ENCODE measurements around the gene DNMT1. TPM values are rescaled to one million over a fixed set of nuclear protein-coding genes. Genes with fewer than 3 reads are reported as not detected.
A peak's percentile ranks its signal among the peaks of the same experiment; 100 is the strongest.

The DNMT1 gene
- polyA plus RNA-seq, 1 donor = 160 TPM

DNA sequence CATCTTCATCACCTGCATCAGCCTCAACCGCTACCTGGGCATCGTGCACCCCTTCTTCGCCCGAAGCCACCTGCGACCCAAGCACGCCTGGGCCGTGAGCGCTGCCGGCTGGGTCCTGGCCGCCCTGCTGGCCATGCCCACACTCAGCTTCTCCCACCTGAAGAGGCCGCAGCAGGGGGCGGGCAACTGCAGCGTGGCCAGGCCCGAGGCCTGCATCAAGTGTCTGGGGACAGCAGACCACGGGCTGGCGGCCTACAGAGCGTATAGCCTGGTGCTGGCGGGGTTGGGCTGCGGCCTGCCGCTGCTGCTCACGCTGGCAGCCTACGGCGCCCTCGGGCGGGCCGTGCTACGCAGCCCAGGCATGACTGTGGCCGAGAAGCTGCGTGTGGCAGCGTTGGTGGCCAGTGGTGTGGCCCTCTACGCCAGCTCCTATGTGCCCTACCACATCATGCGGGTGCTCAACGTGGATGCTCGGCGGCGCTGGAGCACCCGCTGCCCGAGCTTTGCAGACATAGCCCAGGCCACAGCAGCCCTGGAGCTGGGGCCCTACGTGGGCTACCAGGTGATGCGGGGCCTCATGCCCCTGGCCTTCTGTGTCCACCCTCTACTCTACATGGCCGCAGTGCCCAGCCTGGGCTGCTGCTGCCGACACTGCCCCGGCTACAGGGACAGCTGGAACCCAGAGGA is 80.6 kb downstream of the DNMT1 start:
- DNase-seq = no peak

DNA sequence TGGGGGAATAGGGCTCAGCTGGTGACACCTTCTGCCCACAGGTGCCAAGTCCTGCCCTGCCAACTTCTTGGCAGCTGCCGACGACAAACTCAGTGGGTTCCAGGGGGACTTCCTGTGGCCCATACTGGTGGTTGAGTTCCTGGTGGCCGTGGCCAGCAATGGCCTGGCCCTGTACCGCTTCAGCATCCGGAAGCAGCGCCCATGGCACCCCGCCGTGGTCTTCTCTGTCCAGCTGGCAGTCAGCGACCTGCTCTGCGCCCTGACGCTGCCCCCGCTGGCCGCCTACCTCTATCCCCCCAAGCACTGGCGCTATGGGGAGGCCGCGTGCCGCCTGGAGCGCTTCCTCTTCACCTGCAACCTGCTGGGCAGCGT is 81.2 kb downstream of the DNMT1 start:
- DNase-seq = no peak

DNA sequence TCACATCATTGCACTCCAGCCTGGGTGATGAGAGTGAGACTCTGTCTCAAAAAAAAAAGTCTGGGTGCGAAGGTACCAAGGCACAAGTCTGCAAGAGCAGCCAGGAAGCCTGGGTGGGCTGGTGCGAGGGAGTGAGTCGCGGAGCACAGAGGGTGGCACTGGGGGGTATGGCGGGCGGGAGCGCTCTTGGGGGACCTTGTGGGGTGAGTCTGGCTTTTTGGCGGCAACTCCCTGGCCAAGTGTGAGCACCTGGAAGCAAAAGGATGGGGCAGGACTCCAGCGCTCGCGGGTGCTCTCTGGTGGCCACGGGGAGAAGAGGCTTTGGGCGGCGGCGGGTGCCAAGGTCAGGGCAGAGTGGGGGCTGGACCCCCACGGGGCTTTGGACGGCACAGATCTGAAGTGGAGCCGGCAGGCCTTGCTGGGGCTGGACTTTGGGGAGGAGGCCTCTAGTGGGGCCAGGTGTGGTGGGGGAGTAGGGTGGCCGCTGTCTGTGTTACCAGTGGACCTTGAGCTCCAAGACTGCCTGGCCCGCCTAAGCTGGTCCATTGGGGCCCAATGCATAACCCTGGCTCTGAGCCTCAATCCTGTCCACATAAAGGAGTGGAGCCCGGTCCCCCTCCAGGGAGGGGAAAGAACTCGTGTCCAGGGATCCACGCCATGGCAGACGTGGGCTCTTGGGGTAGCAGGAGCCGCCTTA is 81.7 kb downstream of the DNMT1 start:
- no peak for DNase-seq

DNA sequence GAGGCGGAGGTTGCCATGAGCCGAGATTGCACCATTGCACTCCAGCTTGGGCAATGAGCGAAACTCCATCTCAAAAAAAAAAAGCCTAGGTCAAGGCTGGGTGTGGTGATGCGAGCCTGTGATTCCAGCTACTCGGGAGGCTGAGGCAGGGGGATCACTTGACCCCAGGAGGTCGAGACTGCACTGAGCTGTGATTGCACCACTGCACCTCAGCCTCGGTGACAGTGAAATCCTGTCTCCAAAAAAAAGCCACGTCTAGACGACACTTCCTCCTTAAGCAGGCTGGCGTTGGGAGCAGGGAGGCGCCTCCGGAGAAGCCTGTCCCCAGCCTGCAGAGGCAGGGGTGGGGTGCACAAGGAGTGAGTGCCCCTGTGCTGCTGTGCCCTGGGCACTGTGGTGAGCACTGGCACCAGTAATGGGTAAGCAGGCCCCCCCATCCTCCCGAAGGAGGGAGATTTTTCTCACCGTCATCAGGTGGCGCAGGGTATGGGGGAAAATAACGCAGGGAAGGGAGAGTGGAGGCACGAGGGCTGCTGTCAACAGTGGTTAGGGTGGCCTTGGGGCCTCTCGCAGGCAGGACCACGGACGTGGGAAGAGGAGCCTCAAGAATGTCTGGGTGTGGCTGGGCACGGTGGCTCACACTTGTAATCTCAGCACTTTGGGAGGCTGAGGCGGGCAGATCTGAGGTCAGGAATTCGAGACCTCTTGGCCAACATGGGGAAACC is 82.6 kb downstream of the DNMT1 start:
- DNase-seq = no peak

DNA sequence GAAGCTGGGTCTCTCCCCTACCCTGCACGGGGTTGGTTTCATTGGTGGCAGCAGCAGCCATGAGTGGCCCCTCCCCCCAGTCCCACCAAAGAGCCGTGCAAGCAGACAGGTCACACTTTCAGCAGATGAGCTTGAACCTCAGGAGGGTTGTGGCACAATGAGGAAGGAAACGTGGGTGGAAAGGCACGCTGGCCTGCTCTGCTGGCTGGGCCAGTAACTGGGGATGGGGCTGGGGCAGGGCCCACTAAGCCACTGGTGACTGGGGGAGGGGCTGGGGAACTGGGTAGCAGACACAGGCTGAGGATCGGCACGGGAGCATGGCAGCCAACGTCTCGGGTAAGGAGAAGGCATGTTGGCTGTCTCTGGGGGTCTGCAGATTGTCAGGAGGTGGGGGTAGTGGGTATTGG is 83.3 kb downstream of the DNMT1 start, which contains the start of gene P2RY11:
TSS of gene P2RY11 (plus strand) at position 289 of the 407 bp plus-strand sequence. CDS start at position 318, 29 bp downstream.
- DNase-seq = no peak

DNA sequence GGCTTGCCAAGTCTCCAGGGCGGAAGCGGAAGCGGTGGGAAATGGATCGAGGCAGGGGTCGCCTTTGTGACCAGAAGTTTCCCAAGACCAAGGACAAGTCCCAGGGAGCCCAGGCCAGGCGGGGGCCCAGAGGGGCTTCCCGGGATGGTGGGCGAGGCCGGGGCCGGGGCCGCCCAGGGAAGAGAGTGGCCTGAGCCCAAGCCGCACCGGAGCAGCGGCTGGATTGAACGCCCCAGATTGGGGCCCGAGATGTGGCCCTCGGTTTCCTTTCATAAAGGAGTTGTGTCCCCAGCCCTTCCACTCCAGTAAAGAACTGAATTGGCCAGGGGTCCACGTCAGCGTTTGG is 83.8 kb downstream of the DNMT1 start:
- no peak for DNase-seq

DNA sequence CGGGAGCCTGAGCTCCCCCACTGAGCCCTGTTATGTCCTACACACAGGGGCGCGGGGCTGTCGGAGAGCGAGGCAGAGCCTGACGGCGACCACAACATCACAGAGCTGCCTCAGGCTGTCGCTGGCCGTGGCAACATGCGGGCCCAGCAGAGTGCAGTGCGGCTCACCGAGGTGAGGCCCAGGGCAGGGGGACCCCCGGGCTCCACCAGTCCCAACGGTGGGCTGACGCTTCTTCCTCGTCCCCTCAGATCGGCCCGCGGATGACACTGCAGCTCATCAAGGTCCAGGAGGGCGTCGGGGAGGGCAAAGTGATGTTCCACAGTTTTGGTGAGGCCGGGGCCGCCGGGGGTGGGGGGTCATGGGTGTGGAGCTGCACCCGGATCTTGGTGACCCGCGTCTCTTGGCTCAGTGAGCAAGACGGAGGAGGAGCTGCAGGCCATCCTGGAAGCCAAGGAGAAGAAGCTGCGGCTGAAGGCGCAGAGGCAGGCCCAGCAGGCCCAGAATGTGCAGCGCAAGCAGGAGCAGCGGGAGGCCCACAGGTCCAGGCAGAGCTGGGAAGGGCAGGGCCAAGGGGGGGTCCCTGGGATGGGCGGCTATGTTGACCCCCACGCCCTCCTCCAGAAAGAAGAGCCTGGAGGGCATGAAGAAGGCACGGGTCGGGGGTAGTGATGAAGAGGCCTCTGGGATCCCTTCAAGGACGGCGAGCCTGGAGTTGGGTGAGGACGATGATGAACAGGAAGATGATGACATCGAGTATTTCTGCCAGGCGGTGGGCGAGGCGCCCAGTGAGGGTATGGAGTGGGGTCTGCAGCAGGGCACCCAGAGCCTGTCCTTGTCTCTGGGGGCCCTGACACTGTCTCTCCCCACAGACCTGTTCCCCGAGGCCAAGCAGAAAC is 84.4 kb downstream of the DNMT1 start:
- no peak for DNase-seq

DNA sequence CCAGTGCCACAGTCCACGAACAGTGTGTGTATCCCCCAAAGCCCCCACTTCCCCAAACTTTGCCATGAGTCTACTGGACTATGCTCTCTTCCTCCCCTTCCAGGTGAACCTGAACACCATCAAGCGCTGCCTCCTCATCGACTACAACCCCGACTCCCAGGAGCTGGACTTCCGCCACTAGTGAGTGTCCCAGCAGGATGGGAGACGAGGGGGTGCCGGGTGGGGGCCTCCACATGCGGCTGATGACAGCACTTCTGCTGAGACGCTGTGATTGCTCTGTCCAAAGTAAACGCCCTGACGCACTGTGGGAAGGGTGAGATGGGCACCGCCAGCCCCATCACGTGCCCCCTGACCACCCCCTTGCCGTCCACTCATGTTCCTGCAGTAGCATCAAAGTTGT is 85.2 kb downstream of the DNMT1 start:
- no peak for DNase-seq

DNA sequence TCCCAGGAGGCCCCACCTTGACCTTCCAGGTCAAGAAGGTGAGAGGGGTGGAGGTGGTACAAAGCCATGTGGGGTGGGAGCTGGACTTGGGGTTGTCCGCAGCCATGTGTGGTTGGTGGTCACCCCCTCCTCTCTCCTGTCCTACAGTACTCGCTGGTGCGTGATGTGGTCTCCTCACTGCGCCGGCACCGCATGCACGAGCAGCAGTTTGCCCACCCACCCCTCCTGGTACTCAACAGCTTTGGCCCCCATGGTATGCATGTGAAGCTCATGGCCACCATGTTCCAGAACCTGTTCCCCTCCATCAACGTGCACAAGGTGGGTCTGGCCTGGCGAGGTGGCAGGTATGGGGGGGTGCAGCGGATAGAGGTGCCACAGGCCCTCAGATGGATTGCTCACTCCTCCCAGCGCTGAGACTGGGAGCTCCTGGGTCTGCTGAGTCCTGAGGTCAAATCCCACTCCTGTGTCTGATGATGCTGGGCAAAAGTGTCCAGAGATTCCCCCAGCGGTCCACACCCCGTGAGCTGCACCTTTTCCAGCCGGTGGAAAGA is 86.9 kb downstream of the DNMT1 start:
- no peak for DNase-seq

DNA sequence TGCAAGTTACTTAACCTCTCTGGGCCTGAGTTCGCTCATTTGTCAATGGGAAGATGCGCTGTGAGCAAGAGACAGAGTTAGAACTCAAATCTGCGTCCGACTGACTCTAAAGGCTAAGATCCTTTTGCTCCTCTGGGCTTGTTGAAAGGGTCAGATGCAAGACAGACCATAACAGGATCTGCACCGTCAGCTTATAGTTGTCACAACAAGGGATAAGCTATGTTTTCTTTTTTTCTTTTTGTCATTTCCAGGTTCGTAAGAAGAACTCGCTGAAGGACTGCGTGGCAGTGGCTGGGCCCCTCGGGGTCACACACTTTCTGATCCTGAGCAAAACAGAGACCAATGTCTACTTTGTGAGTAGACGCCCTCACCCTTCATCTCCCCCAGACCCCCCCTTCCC is 87.5 kb downstream of the DNMT1 start:
- DNase-seq = no peak

DNA sequence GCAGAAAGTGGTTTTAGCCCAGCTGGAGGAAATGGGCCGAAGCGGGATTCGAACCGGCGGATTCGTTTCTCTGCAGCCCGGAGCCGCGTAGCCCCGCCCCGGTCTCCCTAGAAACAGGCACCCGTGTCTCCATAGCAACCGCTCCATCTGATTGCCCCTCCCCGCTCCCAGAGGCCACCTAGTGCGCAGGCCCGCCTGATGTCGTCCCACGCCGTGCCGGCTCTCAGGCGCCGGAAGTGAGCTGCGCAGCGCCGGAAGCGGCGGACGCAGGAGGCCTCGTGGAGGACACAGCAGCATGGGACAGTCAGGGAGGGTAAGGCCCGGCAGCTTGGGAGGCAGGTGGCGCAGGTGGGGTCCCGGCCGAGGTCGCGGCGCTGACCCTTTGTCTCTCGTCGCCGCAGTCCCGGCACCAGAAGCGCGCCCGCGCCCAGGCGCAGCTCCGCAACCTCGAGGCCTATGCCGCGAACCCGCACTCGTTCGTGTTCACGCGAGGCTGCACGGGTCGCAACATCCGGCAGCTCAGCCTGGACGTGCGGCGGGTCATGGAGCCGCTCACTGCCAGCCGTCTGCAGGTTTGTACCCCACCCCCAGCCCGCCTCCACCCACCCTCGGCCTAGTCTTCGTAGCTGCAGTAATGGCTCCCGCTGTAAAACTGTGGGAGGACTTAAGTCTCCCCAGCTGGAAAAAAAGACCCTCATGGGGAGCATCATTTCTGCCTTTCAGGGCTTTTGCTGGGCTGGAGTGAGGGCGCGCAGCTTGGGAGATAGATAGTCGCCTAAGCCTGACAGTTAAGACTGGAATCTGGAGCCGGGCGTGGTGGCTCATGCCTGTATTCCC is 88.4 kb downstream of the DNMT1 start, which contains the start of gene PPAN:
TSS of gene PPAN (plus strand) at position 263 of the 837 bp plus-strand sequence. CDS start at position 296, 33 bp downstream.
- DNase-seq = peak; percentile 98

DNA sequence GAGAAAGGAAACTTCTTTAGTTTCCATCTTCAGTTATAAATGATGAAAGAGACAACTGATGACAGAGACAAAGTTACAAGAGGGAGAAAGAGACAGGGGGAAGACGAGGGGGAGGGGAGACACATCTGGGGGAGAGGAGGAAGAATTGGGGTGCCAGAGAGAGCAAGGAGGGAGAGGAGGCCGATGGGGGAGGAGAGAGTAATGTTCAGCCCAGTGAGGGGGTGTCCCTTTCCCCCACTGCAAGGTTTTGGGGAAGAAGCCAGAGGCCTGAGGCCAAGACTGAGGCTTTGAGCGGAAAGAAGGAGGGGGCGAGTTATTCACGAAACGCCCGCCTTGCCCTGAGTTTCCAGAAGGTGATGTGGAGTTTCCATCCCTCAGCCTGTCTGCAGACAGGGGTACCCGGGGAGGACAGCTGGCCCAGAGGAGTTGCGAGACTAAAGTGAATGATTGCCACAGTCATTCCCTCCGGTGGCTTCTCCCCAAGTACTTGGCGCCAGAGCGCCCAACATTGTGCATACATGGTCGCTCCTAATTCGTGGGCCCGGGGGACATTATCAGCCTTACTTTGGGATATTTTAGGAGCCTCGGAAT is 89.1 kb downstream of the DNMT1 start:
- DNase-seq = no peak

DNA sequence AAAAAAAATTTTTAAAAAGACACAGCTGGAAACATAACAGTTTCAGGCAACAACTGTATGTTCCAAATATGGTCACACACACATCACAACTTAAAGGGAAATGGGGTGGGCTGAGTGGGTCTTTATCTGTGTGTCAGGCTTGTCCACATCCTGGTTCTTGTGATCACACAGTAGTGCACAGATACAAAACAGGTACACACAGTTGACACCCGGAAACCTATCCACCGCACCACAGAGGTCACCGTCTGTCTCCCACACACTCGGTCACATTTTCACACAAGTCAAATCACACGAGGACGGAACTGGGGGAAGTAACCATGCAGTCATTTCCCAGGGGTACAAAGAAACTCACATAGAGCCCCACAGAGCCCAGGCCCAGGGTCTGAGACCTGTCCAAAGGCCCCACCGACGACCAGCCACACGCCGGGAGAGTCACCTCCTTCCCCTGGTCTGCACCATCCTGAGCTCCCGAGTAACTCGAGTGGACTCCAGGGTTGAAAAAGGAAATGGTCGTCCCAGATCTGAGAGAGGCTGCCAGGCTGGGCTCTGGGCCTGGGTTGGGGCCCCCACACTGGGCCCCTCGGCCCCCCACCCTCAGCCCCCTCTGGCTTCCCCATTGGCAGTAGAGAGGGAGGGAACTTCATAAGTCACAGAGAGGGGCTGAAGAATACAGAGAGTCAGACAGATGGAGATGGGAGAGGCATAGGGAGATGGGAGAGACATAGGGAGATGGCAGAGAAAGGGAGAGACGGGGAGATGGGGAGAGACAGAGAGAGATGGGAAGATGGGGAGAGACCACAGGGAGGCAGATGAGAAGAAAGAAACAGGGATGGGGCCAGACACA is 89.9 kb downstream of the DNMT1 start:
- no peak for DNase-seq

DNA sequence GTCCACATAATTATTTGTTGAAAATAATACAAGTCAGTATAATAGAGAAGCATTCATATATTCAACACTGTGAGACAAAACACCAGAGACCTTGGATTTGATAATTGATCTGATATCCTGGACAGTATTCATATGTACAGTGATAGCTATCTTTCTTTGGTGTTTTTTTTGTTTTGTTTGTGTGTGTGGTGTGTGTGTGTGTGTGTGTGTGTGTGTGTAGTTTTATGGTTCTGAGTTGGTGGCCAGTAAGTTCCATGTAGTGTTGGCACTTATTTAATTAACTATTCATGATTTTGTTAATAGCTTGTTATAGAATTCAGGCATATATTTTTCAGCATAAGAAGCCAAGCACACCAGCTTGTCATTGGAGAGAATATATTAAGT is 90.6 kb downstream of the DNMT1 start:
- no peak for DNase-seq

DNA sequence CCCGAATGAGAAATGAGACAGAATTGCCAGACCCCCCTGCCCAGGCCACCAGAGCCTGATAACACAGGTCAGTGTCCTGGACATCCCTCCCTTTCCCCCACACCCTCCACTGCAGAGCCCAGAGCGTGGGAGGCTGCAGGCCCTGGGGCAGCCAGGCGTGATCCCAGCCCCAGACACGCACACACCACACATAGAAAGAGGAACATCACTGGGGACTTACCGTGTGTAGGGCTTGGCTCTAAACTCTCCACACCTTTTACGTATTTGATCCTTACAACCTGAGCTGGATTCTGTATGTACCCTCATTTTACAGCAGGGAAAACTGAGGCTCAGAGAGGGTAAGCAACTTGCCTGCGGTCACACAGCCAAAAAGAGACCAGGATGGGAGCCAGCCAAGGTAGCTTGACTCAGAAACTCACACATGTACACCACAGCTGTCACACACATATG is 91.9 kb downstream of the DNMT1 start:
- no peak for DNase-seq

DNA sequence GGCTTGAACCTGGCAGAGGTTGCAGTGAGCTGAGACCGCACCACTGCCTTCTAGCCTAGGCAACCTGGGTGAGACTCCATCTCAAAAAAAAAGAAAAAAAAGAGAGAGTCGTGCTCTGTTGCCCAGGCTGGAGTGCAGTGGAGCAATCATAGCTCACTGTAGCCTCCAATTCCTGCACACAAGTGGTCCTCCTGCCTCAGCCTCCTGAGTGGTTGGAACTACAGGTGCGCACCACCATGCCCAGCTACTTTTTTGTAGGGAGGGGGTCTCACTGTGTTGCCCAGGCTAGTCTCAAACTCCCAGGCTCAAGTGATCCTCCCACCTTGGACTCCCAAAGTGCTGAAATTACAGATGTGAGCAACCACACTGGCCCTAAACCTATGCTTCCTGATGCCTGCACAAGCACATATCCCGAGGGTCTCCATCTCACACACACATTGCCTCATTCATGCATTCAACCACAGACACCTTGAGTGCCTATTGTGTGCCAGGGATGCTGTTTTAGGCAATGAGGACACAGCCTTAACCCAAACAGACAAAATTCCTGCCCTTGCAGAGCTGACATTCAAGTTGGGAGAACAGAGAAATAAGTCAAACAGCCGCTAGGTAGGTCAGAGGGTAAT is 94.5 kb downstream of the DNMT1 start:
- DNase-seq = no peak

DNA sequence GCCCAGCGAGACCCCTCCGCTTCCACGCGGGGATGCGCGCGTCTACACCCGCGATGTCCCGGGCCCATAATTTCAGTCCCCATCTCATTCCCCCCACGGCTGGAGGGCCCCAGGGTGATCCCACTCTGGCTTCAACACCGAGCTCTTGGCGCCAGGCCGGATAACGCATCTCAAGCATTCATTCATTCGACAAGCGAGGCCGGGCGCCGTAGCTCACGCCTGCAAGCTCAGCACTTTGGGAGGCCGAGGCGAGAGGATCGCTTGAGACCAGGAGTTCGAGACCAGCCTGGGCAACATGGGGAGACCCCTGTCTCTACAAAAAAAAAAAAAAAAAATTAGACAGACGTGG is 98.2 kb downstream of the DNMT1 start:
- no peak for DNase-seq

DNA sequence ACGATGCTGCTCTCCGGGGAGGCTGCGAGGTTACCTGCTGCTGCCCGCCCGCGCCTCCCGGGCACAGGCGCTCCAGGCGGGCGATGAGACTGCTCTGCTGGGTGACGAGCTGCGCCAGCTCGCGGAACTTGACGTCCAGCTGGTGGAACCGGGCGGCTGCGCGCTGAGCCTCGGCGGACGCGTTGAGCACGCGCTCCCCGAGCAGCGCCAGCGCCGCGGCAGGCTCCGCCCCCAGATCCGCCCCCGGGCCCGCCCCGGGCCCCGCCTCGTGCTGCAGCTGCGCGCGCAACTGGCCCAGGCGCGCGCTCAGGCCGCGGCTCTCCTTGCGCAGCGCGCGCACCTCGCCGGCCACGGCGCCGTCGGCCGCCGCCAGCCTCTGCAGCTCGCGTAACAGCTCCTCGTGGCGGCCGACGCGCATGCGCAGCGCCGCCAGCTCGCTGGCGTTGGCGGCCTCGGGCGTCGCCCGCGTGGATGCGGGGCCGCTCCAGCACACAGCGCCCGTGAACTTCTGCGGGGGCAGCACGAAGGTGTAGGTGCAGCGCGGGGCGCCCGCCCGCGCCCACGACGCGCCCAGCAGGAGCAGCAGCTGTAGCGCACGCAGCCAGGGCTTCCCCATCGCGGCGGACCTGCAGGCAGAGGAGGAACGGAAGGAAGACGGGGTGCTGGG is 98.7 kb downstream of the DNMT1 start:
- DNase-seq = peak; percentile 86

DNA sequence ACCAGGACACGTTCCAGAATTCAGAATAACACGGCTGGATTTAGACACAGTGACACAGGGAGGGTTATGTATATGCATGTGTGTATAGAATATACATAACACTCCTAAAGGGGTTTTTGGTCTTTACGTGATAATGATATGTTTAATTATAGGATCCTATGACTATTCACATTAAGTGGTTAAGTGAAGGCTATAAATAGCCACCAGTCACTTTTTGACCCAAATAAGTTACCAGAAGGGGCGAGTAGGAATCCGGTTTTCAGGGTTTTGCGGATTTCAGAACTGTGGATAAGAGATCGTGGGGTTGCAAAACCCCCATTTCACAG is 99.2 kb downstream of the DNMT1 start:
- no peak for DNase-seq

Measured in left kidney (tissue), 2 donors.